Fibroblast of lung (primary cell): ENCODE results near the gene ARRDC4. TPM values are rescaled to one million over a fixed set of nuclear protein-coding genes. Genes with fewer than 3 reads are reported as not detected.

Source experiments
- DNase-seq, 2 donors: peaks; one replicate each; pipeline versions ENCODE4 v3.0.0 to v3.0.0-alpha.2; 2010; ENCODE audit warnings: low read depth in 2 of 2
- H2AFZ ChIP-seq: 2 replicates; pipeline ENCODE4 v1.5.1; 2012; ENCODE audit warnings: low read length, control low read depth, inconsistent platforms
- H3K27ac ChIP-seq: 2 replicates; pipeline ENCODE4 v1.5.1; 2011; ENCODE audit warnings: low read length, control low read depth; ENCODE audit not compliant: insufficient read depth
- H3K27me3 ChIP-seq: 2 replicates; pipeline ENCODE4 v1.5.1; 2011; ENCODE audit warnings: mild to moderate bottlenecking, low read length; ENCODE audit not compliant: control insufficient read depth, insufficient read depth
- H3K36me3 ChIP-seq: 2 replicates; pipeline ENCODE4 v1.5.1; 2011; ENCODE audit warnings: low read length; ENCODE audit not compliant: control insufficient read depth, insufficient read depth
- H3K4me1 ChIP-seq: 2 replicates; pipeline ENCODE4 v1.5.1; 2011; ENCODE audit warnings: low read length; ENCODE audit not compliant: control insufficient read depth, insufficient read depth; ENCODE audit errors: extremely low read depth
- H3K4me2 ChIP-seq: 2 replicates; pipeline ENCODE4 v1.5.1; 2011; ENCODE audit warnings: low read length, control low read depth; ENCODE audit not compliant: insufficient read depth; ENCODE audit errors: extremely low read depth
- H3K4me3 ChIP-seq, 4 experiments: fragments of 200-600 bp in 1 of 4; sonication (generic) in 1 of 4; replicated peaks in 1 of 4; 2 replicates each; pipeline ENCODE4 v1.5.1; 2011 to 2016; ENCODE audit warnings: low read length in 4 of 4, low read depth in 3 of 4, mild to moderate bottlenecking in 3 of 4, control low read depth in 2 of 4, inconsistent platforms in 1 of 4, mixed read lengths in 1 of 4; ENCODE audit not compliant: insufficient read depth in 1 of 4; ENCODE audit errors: control extremely low read depth in 1 of 4
- H3K79me2 ChIP-seq: 2 replicates; pipeline ENCODE4 v1.5.1; 2012; ENCODE audit warnings: mild to moderate bottlenecking, low read length, inconsistent platforms; ENCODE audit not compliant: control insufficient read depth, insufficient read depth
- H3K9ac ChIP-seq: 2 replicates; pipeline ENCODE4 v1.5.1; 2011; ENCODE audit warnings: mild to moderate bottlenecking, low read length, control low read depth; ENCODE audit not compliant: insufficient read depth
- H3K9me3 ChIP-seq: 2 replicates; pipeline ENCODE4 v1.5.1; 2012; ENCODE audit warnings: low read depth, low read length; ENCODE audit not compliant: control insufficient read depth, insufficient read depth
- H4K20me1 ChIP-seq: 2 replicates; pipeline ENCODE4 v1.5.1; 2011; ENCODE audit warnings: low read length; ENCODE audit not compliant: control insufficient read depth, insufficient read depth; ENCODE audit errors: extremely low read depth
- EZH2 ChIP-seq: IDR thresholded peaks from 2 replicates; pipeline ENCODE4 v1.5.1; 2012; ENCODE audit warnings: low read length, control low read depth, mild to moderate bottlenecking; ENCODE audit errors: missing control alignments
- polyA plus RNA-seq, 2 donors: library from polyadenylated mRNA; depleted of rRNA in 1 of 2; stranded (reverse) in 1 of 2; unstranded in 1 of 2; fragments of >200 nt; gene quantifications; 2 replicates each; pipeline ENCODE4 v1.2.1, GENCODE V29; 2011 to 2012; ENCODE audit warnings: missing spikeins in 1 of 2
- total RNA-seq: library from RNA; depleted of rRNA; stranded (reverse); fragments of >200 nt; gene quantifications from 2 replicates; pipeline ENCODE4 v1.2.1, GENCODE V29; 2014
- TF ChIP-seq, protein P1 (sequence below), 2 donors: IDR thresholded peaks in 1 of 2; conservative IDR thresholded peaks in 1 of 2; 1 replicate in 1 of 2; 2 replicates in 1 of 2; pipeline ENCODE4 v1.5.1; 2011 to 2012; ENCODE audit warnings: low read length in 2 of 2, control low read depth in 1 of 2, inconsistent platforms in 1 of 2, low read depth in 1 of 2, mild to moderate bottlenecking in 1 of 2

The ARRDC4 gene
- total and polyA plus RNA-seq, 2 donors (not counting 1 experiment from before 2014, with no cell fraction given) = 27.3 to 39.8 TPM

DNA sequence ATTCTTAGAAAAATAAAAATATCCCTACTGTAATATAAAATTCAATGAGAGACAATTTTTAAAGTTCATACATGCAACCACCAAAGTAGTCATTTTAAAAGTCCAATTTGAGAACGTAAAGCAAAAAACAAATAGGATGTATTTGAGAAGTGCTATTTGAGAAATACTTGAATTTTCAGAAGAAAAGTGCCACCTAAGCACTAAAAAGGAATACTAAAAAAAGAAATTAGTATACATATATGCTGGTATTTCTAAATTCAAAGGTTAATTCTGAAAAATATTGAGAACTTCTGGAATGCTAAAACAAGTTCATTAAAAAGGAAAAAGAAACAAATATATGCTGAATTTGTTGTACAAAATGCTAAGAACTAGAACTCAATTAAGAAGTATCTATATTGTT is 29.2 kb upstream of the ARRDC4 start:
- Histone ChIP-seq H2AFZ (no peak overlapping the region), H3K4me3 (no peak overlapping the region), H3K9ac (no peak overlapping the region), H3K27ac (no peak overlapping the region), H3K36me3 (no peaks in the 10 kb centered on the region), H4K20me1 (no peaks in the 10 kb centered on the region), H3K9me3 (no peaks in the 10 kb centered on the region), H3K4me1 (no peaks in the 10 kb centered on the region), H3K27me3 (no peaks in the 10 kb centered on the region), H3K4me2 (no peak overlapping the region), H3K79me2 (no peaks in the 10 kb centered on the region)
- TF ChIP-seq EZH2 = no peak
- TF ChIP-seq, protein P1, sequence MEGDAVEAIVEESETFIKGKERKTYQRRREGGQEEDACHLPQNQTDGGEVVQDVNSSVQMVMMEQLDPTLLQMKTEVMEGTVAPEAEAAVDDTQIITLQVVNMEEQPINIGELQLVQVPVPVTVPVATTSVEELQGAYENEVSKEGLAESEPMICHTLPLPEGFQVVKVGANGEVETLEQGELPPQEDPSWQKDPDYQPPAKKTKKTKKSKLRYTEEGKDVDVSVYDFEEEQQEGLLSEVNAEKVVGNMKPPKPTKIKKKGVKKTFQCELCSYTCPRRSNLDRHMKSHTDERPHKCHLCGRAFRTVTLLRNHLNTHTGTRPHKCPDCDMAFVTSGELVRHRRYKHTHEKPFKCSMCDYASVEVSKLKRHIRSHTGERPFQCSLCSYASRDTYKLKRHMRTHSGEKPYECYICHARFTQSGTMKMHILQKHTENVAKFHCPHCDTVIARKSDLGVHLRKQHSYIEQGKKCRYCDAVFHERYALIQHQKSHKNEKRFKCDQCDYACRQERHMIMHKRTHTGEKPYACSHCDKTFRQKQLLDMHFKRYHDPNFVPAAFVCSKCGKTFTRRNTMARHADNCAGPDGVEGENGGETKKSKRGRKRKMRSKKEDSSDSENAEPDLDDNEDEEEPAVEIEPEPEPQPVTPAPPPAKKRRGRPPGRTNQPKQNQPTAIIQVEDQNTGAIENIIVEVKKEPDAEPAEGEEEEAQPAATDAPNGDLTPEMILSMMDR (conservative IDR thresholded peaks at IDR 0.05 in 1 of 2, IDR thresholded peaks at IDR 0.05 in 1 of 2; ENCODE audit: low read depth in 1 of 2, low read length in 2 of 2) = no peak
- DNase-seq = no peak

DNA sequence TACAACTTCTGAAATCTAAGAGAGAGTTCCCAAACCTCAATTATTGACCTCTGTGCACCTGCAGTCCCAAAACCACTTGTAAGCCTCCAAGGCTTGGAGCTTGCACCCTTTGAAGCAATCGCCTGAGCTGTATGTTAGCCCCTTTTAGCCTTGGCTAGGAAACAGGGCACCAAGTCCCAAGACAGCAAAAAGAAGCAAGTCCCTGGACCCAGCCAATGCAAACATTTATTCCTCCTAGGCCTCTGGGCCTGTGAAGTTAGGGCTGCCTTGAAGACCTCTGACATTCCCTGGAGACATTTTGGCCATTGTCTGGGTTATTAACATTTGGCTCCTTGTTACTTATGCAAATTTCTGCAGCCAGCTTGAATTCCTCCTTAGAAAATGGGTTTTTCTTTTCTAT is 26.9 kb upstream of the ARRDC4 start:
- DNase-seq = no peak
- no peak overlapping the region for H3K4me2 ChIP-seq
- no peaks in the 10 kb centered on the region for H3K36me3 ChIP-seq
- no peak overlapping the region for H2AFZ ChIP-seq
- no peak overlapping the region for H3K4me3 ChIP-seq
- no peak overlapping the region for H3K27ac ChIP-seq
- no peaks in the 10 kb centered on the region for H3K4me1 ChIP-seq
- no peaks in the 10 kb centered on the region for H3K27me3 ChIP-seq
- TF ChIP-seq, protein P1 (conservative IDR thresholded peaks at IDR 0.05 in 1 of 2, IDR thresholded peaks at IDR 0.05 in 1 of 2; ENCODE audit: low read depth in 1 of 2, low read length in 2 of 2) = no peak
- no peak for TF ChIP-seq EZH2
- H3K9me3 ChIP-seq = no peaks in the 10 kb centered on the region
- H3K9ac ChIP-seq = no peak overlapping the region
- H3K79me2 ChIP-seq = no peaks in the 10 kb centered on the region
- H4K20me1 ChIP-seq = no peaks in the 10 kb centered on the region

DNA sequence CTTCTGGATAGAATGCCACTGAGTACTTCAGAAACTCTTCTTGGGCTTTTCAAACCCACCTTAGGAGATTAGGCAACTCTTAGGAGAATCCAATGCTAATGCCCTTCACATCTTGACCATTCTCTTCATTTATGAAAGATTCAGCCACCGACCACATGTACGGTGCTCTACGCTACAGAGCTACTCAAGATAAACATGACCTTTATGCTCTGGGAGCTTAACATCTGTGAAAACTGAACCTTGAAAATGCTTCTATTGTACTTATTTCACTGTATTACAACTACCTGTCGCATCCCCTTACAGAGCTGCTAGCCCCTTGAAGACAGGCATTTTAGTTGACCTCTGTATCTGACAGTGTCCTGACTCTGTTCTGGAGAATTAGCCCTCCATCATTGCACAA is 19.5 kb upstream of the ARRDC4 start:
- Histone ChIP-seq H3K36me3 (no peaks in the 10 kb centered on the region), H3K9ac (no peak overlapping the region)

More for the DNA sequence above, 19.5 kb upstream of the ARRDC4 start:
- Histone ChIP-seq H3K27me3 (no peaks in the 10 kb centered on the region), H3K27ac (no peak overlapping the region), H3K9me3 (no peaks in the 10 kb centered on the region), H3K4me2 (no peak overlapping the region), H4K20me1 (no peaks in the 10 kb centered on the region), H3K4me3 (no peak overlapping the region), H3K4me1 (no peaks in the 10 kb centered on the region), H2AFZ (no peak overlapping the region), H3K79me2 (no peaks in the 10 kb centered on the region)
- no peak for TF ChIP-seq EZH2
- TF ChIP-seq, protein P1 (conservative IDR thresholded peaks at IDR 0.05 in 1 of 2, IDR thresholded peaks at IDR 0.05 in 1 of 2; ENCODE audit: low read depth in 1 of 2, low read length in 2 of 2) = no peak
- no peak for DNase-seq
